Measurements from ENCODE around the gene SDHC. TPM values are rescaled to one million over a fixed set of nuclear protein-coding genes. Genes with fewer than 3 reads are reported as not detected.

Gene SDHC
- total and polyA plus RNA-seq, 2 of the 8 experiments (the other 6 are each of a cell fraction or from before 2014, with no cell fraction given) = 224 to 305 TPM

- no peak overlapping the region for H3K4me3 ChIP-seq (ENCODE audit: extremely low read depth in 1 of 4, insufficient read depth in 2 of 4, low read depth in 3 of 4, low read length in 4 of 4)
- H3K23ac ChIP-seq (ENCODE audit: insufficient read length) = no peak overlapping the region
- no peaks in the 10 kb centered on the region for H4K20me1 ChIP-seq (replicated peaks in 1 of 2; ENCODE audit: control insufficient read depth in 1 of 2, insufficient read depth in 2 of 2, low read length in 2 of 2)
- no peak overlapping the region for H4K91ac ChIP-seq (replicated peaks; ENCODE audit: insufficient read length, low read length)
- DNase-seq (ENCODE audit: low read depth in 1 of 2, low spot score in 2 of 2) = no peak
- no peak overlapping the region for H4K8ac ChIP-seq (ENCODE audit: extremely low read depth, insufficient read depth, low read length)
- ChIA-PET CTCF (ENCODE audit: partially characterized antibody) (interaction anchor here (1.1 kb wide), 2 partner anchors 15 to 35 kb away, joined by 3 read pairs; no protein-coding TSS in a partner anchor), POLR2A (ENCODE audit: partially characterized antibody) (no interaction called here)
- H3K4me1 ChIP-seq (replicated peaks in 1 of 4; ENCODE audit: control insufficient read depth in 3 of 4, insufficient read depth in 4 of 4, low read length in 3 of 4) = peaks cover 0 to 7% (median 0%) of the 10 kb centered on the region in 4 experiments; a peak in 1 of 7 replicates
- H3K14ac ChIP-seq (ENCODE audit: insufficient read length) = no peak overlapping the region
- no peak overlapping the region for H3K4ac ChIP-seq (replicated peaks; ENCODE audit: insufficient read length, low read depth, low read length)
- H3K27me3 ChIP-seq (replicated peaks in 1 of 4; ENCODE audit: control insufficient read depth in 3 of 4, extremely low read depth in 1 of 4, insufficient read depth in 3 of 4, low read length in 3 of 4) = no peaks in the 10 kb centered on the region
- no peak overlapping the region for H3K56ac ChIP-seq (replicated peaks; ENCODE audit: insufficient read length, low read depth, low read length)
- H3K9me3 ChIP-seq (ENCODE audit: insufficient read depth in 2 of 2, low read depth in 1 of 2, low read length in 1 of 2) = no peaks in the 10 kb centered on the region
- no peak overlapping the region for H2AFZ ChIP-seq (ENCODE audit: low read length)
- H3K36me3 ChIP-seq (ENCODE audit: control insufficient read depth in 2 of 4, insufficient read depth in 4 of 4, low read length in 3 of 4) = no peaks in the 10 kb centered on the region
- 89% methylated on average over 11 of the region's 11 CpGs; no CpG with 5 or more reads in 1 of the 2 experiments for WGBS, 2 experiments (ENCODE audit: extremely low coverage in 1 of 2, insufficient coverage in 1 of 2, insufficient read length in 1 of 2, insufficient replicate concordance in 2 of 2, low coverage in 1 of 2, low lambda C conversion rate in 2 of 2, missing lambda C conversion rate in 1 of 2)
- H2BK15ac ChIP-seq (ENCODE audit: low read length) = no peak overlapping the region
- no peak overlapping the region for H2BK5ac ChIP-seq (ENCODE audit: low read depth, low read length)
- no peak overlapping the region for H2BK12ac ChIP-seq (ENCODE audit: low read depth, low read length)
- H3K4me2 ChIP-seq (ENCODE audit: insufficient read depth in 1 of 2, low read depth in 2 of 2, low read length in 2 of 2) = no peak overlapping the region
- H2BK120ac ChIP-seq (replicated peaks; ENCODE audit: low read depth, low read length) = no peak overlapping the region
- no peak overlapping the region for H4K5ac ChIP-seq (ENCODE audit: insufficient read length, low read depth, low read length)
- H2BK20ac ChIP-seq (ENCODE audit: low read length) = no peak overlapping the region
- H3K9ac ChIP-seq (replicated peaks in 1 of 4; ENCODE audit: extremely low read depth in 1 of 4, low read depth in 3 of 4, low read length in 3 of 4) = no peak overlapping the region
- no peak for FAIRE-seq
- H3K27ac ChIP-seq (ENCODE audit: low read depth, low read length) = no peak overlapping the region
- H3K79me1 ChIP-seq (ENCODE audit: low read depth, low read length) = no peaks in the 10 kb centered on the region
- no peaks in the 10 kb centered on the region for H3K79me2 ChIP-seq (ENCODE audit: control insufficient read depth in 1 of 2, insufficient read depth in 2 of 2, low read length in 2 of 2)
- no peak overlapping the region for H3K18ac ChIP-seq (ENCODE audit: extremely low read depth, low read length)
- H3K23me2 ChIP-seq (ENCODE audit: low read depth, low read length) = no peaks in the 10 kb centered on the region; the same call in 1 of the 2 replicates
- H2AK5ac ChIP-seq (ENCODE audit: low read depth, low read length) = no peak overlapping the region
- TF ChIP-seq, protein P1, sequence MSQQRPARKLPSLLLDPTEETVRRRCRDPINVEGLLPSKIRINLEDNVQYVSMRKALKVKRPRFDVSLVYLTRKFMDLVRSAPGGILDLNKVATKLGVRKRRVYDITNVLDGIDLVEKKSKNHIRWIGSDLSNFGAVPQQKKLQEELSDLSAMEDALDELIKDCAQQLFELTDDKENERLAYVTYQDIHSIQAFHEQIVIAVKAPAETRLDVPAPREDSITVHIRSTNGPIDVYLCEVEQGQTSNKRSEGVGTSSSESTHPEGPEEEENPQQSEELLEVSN (IDR thresholded peaks at IDR 0.05) = no peak
- TF ChIP-seq CTCF (IDR thresholded peaks at IDR 0.05; ENCODE audit: control extremely low read depth in 1 of 3, insufficient read depth in 1 of 3, low read depth in 1 of 3, low read length in 3 of 3) (no peak), SP2 (IDR thresholded peaks at IDR 0.05; ENCODE audit: low read length) (no peak), NANOG (IDR thresholded peaks at IDR 0.05; ENCODE audit: insufficient read depth, low read depth, low read length, poor library complexity, severe bottlenecking) (no peak)
These were observed 89.9 kb downstream of the SDHC start for GRCh38 chr1:161404051-161404597.

Data from H1 (cell line).